K562 (cell line): ENCODE data around the gene TXLNB. TPM values are rescaled to one million over a fixed set of nuclear protein-coding genes. Genes with fewer than 3 reads are reported as not detected.

Experiments
- ATAC-seq: fragments of 200-7000 bp; cut with Tn5 transposase; 3 replicates; pipeline ENCODE4 v1.9.1; 2020; ENCODE audit warnings: moderate library complexity
- BruUV-seq: library from RNA; stranded (reverse); fragments of 400-500 nt; replicated peaks from 2 replicates; lab custom pipeline; 2021; lab: Mats Ljungman, UMichigan
- CTCF ChIA-PET: fragments of 300-600 bp; formaldehyde crosslinking; extraction: SDS; loops from one replicate; lab custom pipeline; 2021; ENCODE audit warnings: low intra/inter-chr PET ratio; lab: Yijun Ruan, JAX
- POLR2A ChIA-PET: fragments of 300-600, 350-650 bp; sonication (Branson Sonifier 250); formaldehyde crosslinking; extraction: SDS; loops from one replicate; lab custom pipeline; 2021; ENCODE audit warnings: antibody characterized with exemption, inconsistent platforms; lab: Yijun Ruan, JAX
- DNase-seq, 4 experiments: peaks; one replicate each; pipeline versions ENCODE4 v3.0.0 to v3.0.0-alpha.2; 2011 to 2018; ENCODE audit warnings: low spot score in 3 of 4, mixed read lengths in 3 of 4; ENCODE audit errors: extremely low read depth in 1 of 4
- FAIRE-seq: peaks from 2 replicates; lab custom pipeline; 2011; peaks lifted over from hg19 to GRCh38; lab: Jason Lieb, UNC
- H2AFZ ChIP-seq: 2 replicates; pipeline ENCODE4 v1.6.0; 2011; ENCODE audit warnings: low read depth, low read length, control low read depth, inconsistent platforms
- H3K27ac ChIP-seq: fragments of 200-600 bp; 3 replicates; pipeline ENCODE4 v1.8.0; 2011; ENCODE audit warnings: low read depth, mild to moderate bottlenecking, control low read depth, inconsistent platforms, low read length, moderate library complexity, mixed read lengths; ENCODE audit errors: extremely low read depth
- H3K27me3 ChIP-seq, 2 experiments: fragments of 300-600 bp in 1 of 2; 2 replicates in 1 of 2; 3 replicates in 1 of 2; pipeline versions ENCODE4 v1.6.0 to v1.8.0; 2011; ENCODE audit warnings: inconsistent platforms in 2 of 2, low read length in 2 of 2, mild to moderate bottlenecking in 1 of 2, mixed read lengths in 1 of 2, moderate library complexity in 1 of 2; ENCODE audit not compliant: control insufficient read depth in 2 of 2, insufficient read depth in 2 of 2
- H3K36me3 ChIP-seq: fragments of 300-600 bp; 3 replicates; pipeline ENCODE4 v1.8.0; 2011; ENCODE audit warnings: mild to moderate bottlenecking, low read length, inconsistent platforms; ENCODE audit not compliant: control insufficient read depth, insufficient read depth
- H3K4me1 ChIP-seq, 2 experiments: fragments of 200-600 bp in 1 of 2; replicated peaks in 1 of 2; 2 replicates in 1 of 2; 3 replicates in 1 of 2; pipeline versions ENCODE4 v1.5.1 to v1.8.0; 2011; ENCODE audit warnings: inconsistent platforms in 2 of 2, low read length in 2 of 2, mild to moderate bottlenecking in 1 of 2, mixed read lengths in 1 of 2, moderate library complexity in 1 of 2; ENCODE audit not compliant: control insufficient read depth in 2 of 2, insufficient read depth in 2 of 2
- H3K4me2 ChIP-seq: 2 replicates; pipeline ENCODE4 v1.6.1; 2011; ENCODE audit warnings: low read length, control low read depth, inconsistent platforms, mixed read lengths; ENCODE audit not compliant: insufficient read depth
- H3K4me3 ChIP-seq: fragments of 200-600 bp; sonication (generic), shearing (Covaris generic); 2 replicates; pipeline ENCODE4 v1.5.1; 2016; ENCODE audit warnings: control low read depth, inconsistent platforms
- H3K79me2 ChIP-seq: fragments of 200-600 bp; 3 replicates; pipeline ENCODE4 v1.8.0; 2011; ENCODE audit warnings: low read length, inconsistent platforms; ENCODE audit not compliant: control insufficient read depth, insufficient read depth
- H3K9ac ChIP-seq, 2 experiments: 2 replicates each; pipeline versions ENCODE4 v1.6.0 to v1.6.1; 2011; ENCODE audit warnings: low read depth in 2 of 2, low read length in 2 of 2, control low read depth in 1 of 2, inconsistent platforms in 1 of 2, mild to moderate bottlenecking in 1 of 2, mixed read lengths in 1 of 2; ENCODE audit not compliant: insufficient read depth in 1 of 2
- H3K9me1 ChIP-seq: one replicate; pipeline ENCODE4 v1.6.0; 2011; ENCODE audit warnings: inconsistent platforms, mild to moderate bottlenecking, low read length, moderate library complexity; ENCODE audit not compliant: control insufficient read depth, insufficient read depth
- H3K9me3 ChIP-seq: replicated peaks from 2 replicates; pipeline ENCODE4 v1.5.1; 2011; ENCODE audit warnings: low read depth, low read length, inconsistent platforms; ENCODE audit not compliant: control insufficient read depth, insufficient read depth
- H4K20me1 ChIP-seq: replicated peaks from 2 replicates; pipeline ENCODE4 v1.6.1; 2011; ENCODE audit warnings: low read length, inconsistent platforms, mixed read lengths; ENCODE audit not compliant: control insufficient read depth, insufficient read depth
- ATF7 ChIP-seq: fragments of 450-650 bp; IDR thresholded peaks from 2 replicates; pipeline ENCODE4 v1.7.1; 2014; ENCODE audit warnings: mild to moderate bottlenecking, moderate library complexity
- BCL6 ChIP-seq: fragments of 250-450 bp; sonication (Bioruptor Pico); IDR thresholded peaks from 2 replicates; pipeline ENCODE4 v1.4.0; 2020
- FIP1L1 ChIP-seq: fragments of 200-400 bp; formaldehyde crosslinking; IDR thresholded peaks from 2 replicates; pipeline ENCODE4 v1.6.1; 2018; ENCODE audit warnings: mild to moderate bottlenecking, low read depth, low read length; ENCODE audit not compliant: poor library complexity, severe bottlenecking
- JUN ChIP-seq, 2 experiments: sonication (generic) in 1 of 2; formaldehyde crosslinking in 1 of 2; IDR thresholded peaks; 2 replicates each; pipeline versions ENCODE4 v1.6.1 to v1.8.0; 2012 to 2022; ENCODE audit warnings: borderline replicate concordance in 2 of 2, mild to moderate bottlenecking in 2 of 2, improper control_type of control experiment in 1 of 2, low read depth in 1 of 2, low read length in 1 of 2, missing genetic modification reagents in 1 of 2
- PHB2 ChIP-seq: fragments of 450-650 bp; IDR thresholded peaks from 2 replicates; pipeline ENCODE4 v1.6.1; 2017; ENCODE audit warnings: low read depth
- RBBP5 ChIP-seq: fragments of 200-600 bp; sonication (generic); IDR thresholded peaks from 2 replicates; pipeline ENCODE4 v1.6.1; 2012; ENCODE audit warnings: borderline replicate concordance, mild to moderate bottlenecking, low read length, control low read depth, inconsistent platforms; ENCODE audit not compliant: insufficient read depth, poor library complexity, severe bottlenecking
- ZNF79 ChIP-seq: fragments of 250-450 bp; sonication (Bioruptor Pico); IDR thresholded peaks from 2 replicates; pipeline ENCODE4 v1.4.0; 2020; ENCODE audit warnings: low read depth, mild to moderate bottlenecking, moderate library complexity
- WGBS: fragments of 100-300 bp; shearing (Covaris generic); methylation state at CpG from one replicate; pipeline ENCODE4 v1.1.6; 2016; ENCODE audit warnings: low coverage, mixed read lengths; ENCODE audit not compliant: insufficient coverage; ENCODE audit errors: missing lambda C conversion rate; 5-methylcytosine and 5-hydroxymethylcytosine counted together
- in situ Hi-C: fragments of 300-500 bp; cut with MboI; formaldehyde crosslinking; loops from 4 replicates; pipeline ENCODE4 v1.15.0; 2018; ENCODE audit warnings: inconsistent platforms, mixed read lengths
- intact Hi-C: fragments of 100-400 bp; cut with micrococcal nuclease; formaldehyde crosslinking; loops from 2 replicates; pipeline ENCODE4 v1.14.2; 2022
- polyA plus RNA-seq, 8 experiments: library from polyadenylated mRNA; depleted of rRNA in 4 of 8; stranded (reverse) in 5 of 8; unstranded in 3 of 8; fragments of >200 nt; fragmentation: Nextera tagmentation in 2 of 8; fragmentation: Illumina TruSeq in 1 of 8; extraction: Ambion mirVana in 2 of 8; extraction: Trizol in 1 of 8; gene quantifications; 2 replicates each; pipeline versions ENCODE4 v1.2.1 to v1.2.3, GENCODE V29; 2011 to 2014; ENCODE audit warnings: inconsistent platforms in 1 of 8, missing spikeins in 1 of 8
- total RNA-seq, 7 experiments: library from RNA; depleted of rRNA in 6 of 7; stranded (reverse); fragments of >200 nt in 6 of 7; fragmentation: Illumina TruSeq in 2 of 7; extraction: Trizol in 2 of 7; gene quantifications; 2 replicates each; pipeline versions ENCODE4 v1.2.1 to v1.2.3, GENCODE V29; 2011 to 2021; ENCODE audit warnings: low replicate concordance in 1 of 7
- TF ChIP-seq, protein P1 (sequence below): fragments of 250-450 bp; sonication (Bioruptor Pico); IDR thresholded peaks from 2 replicates; pipeline ENCODE4 v1.8.0; 2021; ENCODE audit warnings: mild to moderate bottlenecking, moderate library complexity
- TF ChIP-seq, protein P2 (sequence below): fragments of 450-650 bp; IDR thresholded peaks from 2 replicates; pipeline ENCODE4 v1.6.1; 2016; ENCODE audit warnings: borderline replicate concordance

Gene TXLNB
- total and polyA plus RNA-seq, 9 of the 15 experiments (the other 6 are each of a cell fraction or from before 2014, with no cell fraction given) = not detected

DNA sequence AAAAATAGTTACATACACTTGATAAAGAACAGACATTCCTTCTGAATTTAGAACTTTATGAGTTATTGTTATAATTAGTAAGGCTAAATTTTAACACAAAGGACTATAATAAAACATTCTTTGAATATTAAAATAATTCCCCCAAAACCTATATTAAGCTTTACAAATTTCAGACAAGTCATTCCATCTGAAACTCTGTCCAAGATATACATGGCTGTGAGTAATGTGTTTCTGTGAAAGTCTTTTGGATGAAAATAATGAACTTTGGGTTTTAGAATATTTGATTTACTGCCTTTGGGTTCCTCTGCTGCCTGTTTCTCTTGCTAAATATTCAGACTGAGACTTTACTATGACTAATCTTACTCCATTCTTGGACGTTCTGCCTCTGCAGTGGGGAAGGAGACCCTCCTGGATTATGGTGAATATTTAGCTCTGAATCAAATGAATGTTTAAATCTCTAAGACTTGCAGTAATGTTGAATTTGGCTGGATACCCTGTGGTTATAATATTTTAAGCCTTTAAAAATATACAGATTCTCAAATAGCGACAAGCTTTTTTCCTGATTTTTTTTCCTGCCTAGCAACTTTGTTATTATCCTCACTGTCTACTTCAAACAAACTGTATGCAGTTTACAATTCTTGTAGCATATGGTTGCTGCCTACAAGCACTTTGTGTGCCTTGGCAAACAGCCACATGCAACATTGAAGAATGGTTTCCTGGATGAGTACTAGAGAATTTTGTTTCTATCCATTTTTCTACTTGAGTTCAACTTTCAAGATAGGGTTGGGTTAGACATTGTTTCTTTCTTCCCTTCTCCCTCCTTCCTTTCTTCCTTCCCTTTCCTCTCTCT lies 51.4 kb downstream of the TXLNB start:
- 0% methylated on average over 2 of the region's 2 CpGs for WGBS
- ChIA-PET CTCF (no interaction called here), POLR2A (interaction anchor here (0.7 to 0.8 kb wide), 2 partner anchors 9 to 339 kb away, joined by 3 to 4 read pairs; no protein-coding TSS in a partner anchor)
- FAIRE-seq (no peak), ATAC-seq (no peak), DNase-seq (no peak)
- peaks cover 9 to 22% of the 10 kb centered on the region in 2 experiments for H3K27me3 ChIP-seq
- no peak overlapping the region for H3K27ac ChIP-seq
- H3K4me2 ChIP-seq = no peak overlapping the region
- H3K36me3 ChIP-seq = no peaks in the 10 kb centered on the region
- H3K79me2 ChIP-seq = no peaks in the 10 kb centered on the region
- TF ChIP-seq BCL6 (no peak), PHB2 (no peak), FIP1L1 (no peak), ATF7 (no peak), JUN (IDR thresholded peaks at IDR 0.05; ENCODE audit: borderline replicate concordance, low read depth, low read length) (no peak), JUN (CRISPR knock-in tag; IDR thresholded peaks at IDR 0.05; ENCODE audit: borderline replicate concordance) (no peak), RBBP5 (no peak), ZNF79 (CRISPR knock-in tag) (no peak)
- TF ChIP-seq, protein P1, sequence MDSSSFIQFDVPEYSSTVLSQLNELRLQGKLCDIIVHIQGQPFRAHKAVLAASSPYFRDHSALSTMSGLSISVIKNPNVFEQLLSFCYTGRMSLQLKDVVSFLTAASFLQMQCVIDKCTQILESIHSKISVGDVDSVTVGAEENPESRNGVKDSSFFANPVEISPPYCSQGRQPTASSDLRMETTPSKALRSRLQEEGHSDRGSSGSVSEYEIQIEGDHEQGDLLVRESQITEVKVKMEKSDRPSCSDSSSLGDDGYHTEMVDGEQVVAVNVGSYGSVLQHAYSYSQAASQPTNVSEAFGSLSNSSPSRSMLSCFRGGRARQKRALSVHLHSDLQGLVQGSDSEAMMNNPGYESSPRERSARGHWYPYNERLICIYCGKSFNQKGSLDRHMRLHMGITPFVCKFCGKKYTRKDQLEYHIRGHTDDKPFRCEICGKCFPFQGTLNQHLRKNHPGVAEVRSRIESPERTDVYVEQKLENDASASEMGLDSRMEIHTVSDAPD (CRISPR knock-in tag) = no peak
- TF ChIP-seq, protein P2, sequence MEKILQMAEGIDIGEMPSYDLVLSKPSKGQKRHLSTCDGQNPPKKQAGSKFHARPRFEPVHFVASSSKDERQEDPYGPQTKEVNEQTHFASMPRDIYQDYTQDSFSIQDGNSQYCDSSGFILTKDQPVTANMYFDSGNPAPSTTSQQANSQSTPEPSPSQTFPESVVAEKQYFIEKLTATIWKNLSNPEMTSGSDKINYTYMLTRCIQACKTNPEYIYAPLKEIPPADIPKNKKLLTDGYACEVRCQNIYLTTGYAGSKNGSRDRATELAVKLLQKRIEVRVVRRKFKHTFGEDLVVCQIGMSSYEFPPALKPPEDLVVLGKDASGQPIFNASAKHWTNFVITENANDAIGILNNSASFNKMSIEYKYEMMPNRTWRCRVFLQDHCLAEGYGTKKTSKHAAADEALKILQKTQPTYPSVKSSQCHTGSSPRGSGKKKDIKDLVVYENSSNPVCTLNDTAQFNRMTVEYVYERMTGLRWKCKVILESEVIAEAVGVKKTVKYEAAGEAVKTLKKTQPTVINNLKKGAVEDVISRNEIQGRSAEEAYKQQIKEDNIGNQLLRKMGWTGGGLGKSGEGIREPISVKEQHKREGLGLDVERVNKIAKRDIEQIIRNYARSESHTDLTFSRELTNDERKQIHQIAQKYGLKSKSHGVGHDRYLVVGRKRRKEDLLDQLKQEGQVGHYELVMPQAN = no peak
- H3K9me1 ChIP-seq = no peaks in the 10 kb centered on the region
- in situ Hi-C loops (no loop called here), intact Hi-C loops (no loop called here)
- H3K4me1 ChIP-seq = peaks cover 0 to 4% of the 10 kb centered on the region in 2 experiments; a peak in 1 of 5 replicates
- H3K9me3 ChIP-seq = no peaks in the 10 kb centered on the region
- no peak overlapping the region for H3K4me3 ChIP-seq
- no peak overlapping the region for H3K9ac ChIP-seq
- H2AFZ ChIP-seq = no peak overlapping the region
- no TSS peak for BruUV-seq
- H4K20me1 ChIP-seq = no peaks in the 10 kb centered on the region
